HG02852 (cell line): ENCODE data around the gene FAM222A.

ENCODE experiments used
- ATAC-seq: cut with Tn5 transposase; IDR thresholded peaks from one replicate; pipeline ENCODE4 v1.9.1; 2021; ENCODE audit warnings: mild to moderate bottlenecking, moderate library complexity; ENCODE audit not compliant: unreplicated experiment

FAM222A gene

DNA sequence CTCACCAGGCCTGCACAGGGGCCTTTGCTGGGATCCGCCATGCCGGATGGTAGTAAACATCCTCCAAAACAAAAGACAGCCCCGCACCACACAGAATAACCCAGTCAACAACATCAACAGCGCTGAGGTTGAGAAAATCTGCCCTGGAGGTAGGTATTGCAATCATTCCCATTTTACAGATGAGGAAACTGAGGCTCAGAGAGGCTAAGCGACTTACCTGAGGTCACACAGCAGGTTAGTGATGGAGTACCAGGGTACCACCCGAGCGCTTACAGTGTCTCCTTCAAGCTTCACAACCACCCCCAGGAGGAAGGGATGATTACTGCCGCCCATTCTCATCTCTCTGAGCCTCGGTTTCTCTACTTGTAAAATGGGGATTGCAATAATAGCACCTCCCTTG lies 104.6 kb downstream of the FAM222A start:
- ATAC-seq: no peak

DNA sequence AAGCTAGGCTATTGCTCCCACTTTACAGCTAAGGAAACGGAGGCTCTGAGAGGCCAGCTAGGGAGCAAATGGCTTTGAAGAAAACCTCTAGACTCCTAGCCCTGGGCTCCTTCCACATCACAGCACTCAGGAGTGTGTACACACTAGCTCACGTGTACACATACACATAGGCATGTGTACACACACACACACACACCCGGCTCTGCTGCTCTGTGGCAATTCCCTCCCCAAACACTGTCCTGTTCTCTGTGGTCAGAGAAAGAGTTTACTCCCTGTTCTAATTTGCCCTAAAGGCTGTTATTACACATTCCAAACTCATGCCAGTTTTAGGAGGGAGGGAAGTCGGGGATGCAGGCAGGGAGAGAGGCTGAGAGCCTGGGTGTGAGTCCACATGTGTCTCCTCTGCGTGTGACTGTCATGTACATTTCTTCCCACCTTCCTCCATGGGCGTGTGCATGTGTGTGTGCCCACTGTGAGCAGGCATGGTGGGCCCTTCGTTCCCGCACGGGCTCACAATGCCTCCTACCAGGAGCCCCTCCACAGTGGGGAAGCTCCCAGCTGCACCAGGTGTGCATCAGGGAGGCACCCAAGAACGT lies 105.4 kb downstream of the FAM222A start:
- no peak for ATAC-seq
